ENCODE data around the gene TIMP2.

Gene TIMP2

GRCh38 chr17:78962345-78962983, 37.3 kb upstream of the TIMP2 start:
- Histone ChIP-seq H3K36me3 (ENCODE audit: insufficient read depth, insufficient read length, low read length) (no peaks in the 10 kb centered on the region), H3K4me1 (ENCODE audit: insufficient read depth, insufficient read length) (peaks cover 18% of the 10 kb centered on the region), H3K27me3 (ENCODE audit: insufficient read depth, insufficient read length) (no peaks in the 10 kb centered on the region), H3K9me3 (ENCODE audit: insufficient read depth, low read length) (no peaks in the 10 kb centered on the region), H3K9ac (ENCODE audit: insufficient read length, low read depth) (no peak overlapping the region), H3K4me3 (ENCODE audit: insufficient read length, low read depth) (no peak overlapping the region)
- DNase-seq (ENCODE audit: low read depth, low spot score): no peak
- TF ChIP-seq ZNF274 (IDR thresholded peaks at IDR 0.05; ENCODE audit: low read depth, low read length) (no peak), SUZ12 (IDR thresholded peaks at IDR 0.05; ENCODE audit: extremely low read depth, insufficient read depth, insufficient read length) (no peak), YY1 (IDR thresholded peaks at IDR 0.05; ENCODE audit: insufficient read depth, insufficient read length) (no peak)

- Histone ChIP-seq H3K4me1 (ENCODE audit: insufficient read depth, insufficient read length) (peaks cover 19% of the 10 kb centered on the region), H3K9ac (ENCODE audit: insufficient read length, low read depth) (no peak overlapping the region), H3K4me3 (ENCODE audit: insufficient read length, low read depth) (no peak overlapping the region), H3K27me3 (ENCODE audit: insufficient read depth, insufficient read length) (no peaks in the 10 kb centered on the region), H3K36me3 (ENCODE audit: insufficient read depth, insufficient read length, low read length) (no peaks in the 10 kb centered on the region), H3K9me3 (ENCODE audit: insufficient read depth, low read length) (no peaks in the 10 kb centered on the region)
- TF ChIP-seq YY1 (IDR thresholded peaks at IDR 0.05; ENCODE audit: insufficient read depth, insufficient read length) (no peak), ZNF274 (IDR thresholded peaks at IDR 0.05; ENCODE audit: low read depth, low read length) (no peak), SUZ12 (IDR thresholded peaks at IDR 0.05; ENCODE audit: extremely low read depth, insufficient read depth, insufficient read length) (no peak)
- no peak for DNase-seq (ENCODE audit: low read depth, low spot score)
These were observed 36.4 kb upstream of the TIMP2 start for GRCh38 chr17:78961571-78961970.

GRCh38 chr17:78960928-78961327, 35.7 kb upstream of the TIMP2 start:
- Histone ChIP-seq H3K27me3 (ENCODE audit: insufficient read depth, insufficient read length) (no peaks in the 10 kb centered on the region), H3K36me3 (ENCODE audit: insufficient read depth, insufficient read length, low read length) (no peaks in the 10 kb centered on the region), H3K4me1 (ENCODE audit: insufficient read depth, insufficient read length) (peaks cover 21% of the 10 kb centered on the region), H3K9ac (ENCODE audit: insufficient read length, low read depth) (peak overlapping the region; percentile 66), H3K4me3 (ENCODE audit: insufficient read length, low read depth) (no peak overlapping the region), H3K9me3 (ENCODE audit: insufficient read depth, low read length) (no peaks in the 10 kb centered on the region)
- DNase-seq (ENCODE audit: low read depth, low spot score): no peak
- TF ChIP-seq SUZ12 (IDR thresholded peaks at IDR 0.05; ENCODE audit: extremely low read depth, insufficient read depth, insufficient read length): no peak
- TF ChIP-seq ZNF274 (IDR thresholded peaks at IDR 0.05; ENCODE audit: low read depth, low read length): no peak
- no peak for TF ChIP-seq YY1 (IDR thresholded peaks at IDR 0.05; ENCODE audit: insufficient read depth, insufficient read length)

GRCh38 chr17:78959803-78960202, 34.6 kb upstream of the TIMP2 start:
- H3K27me3 ChIP-seq (ENCODE audit: insufficient read depth, insufficient read length): peaks cover 2% of the 10 kb centered on the region
- H3K9me3 ChIP-seq (ENCODE audit: insufficient read depth, low read length): no peaks in the 10 kb centered on the region
- no peak overlapping the region for H3K9ac ChIP-seq (ENCODE audit: insufficient read length, low read depth)
- peaks cover 22% of the 10 kb centered on the region for H3K4me1 ChIP-seq (ENCODE audit: insufficient read depth, insufficient read length)
- no peak overlapping the region for H3K4me3 ChIP-seq (ENCODE audit: insufficient read length, low read depth)
- H3K36me3 ChIP-seq (ENCODE audit: insufficient read depth, insufficient read length, low read length): no peaks in the 10 kb centered on the region
- no peak for TF ChIP-seq YY1 (IDR thresholded peaks at IDR 0.05; ENCODE audit: insufficient read depth, insufficient read length)
- no peak for TF ChIP-seq ZNF274 (IDR thresholded peaks at IDR 0.05; ENCODE audit: low read depth, low read length)
- no peak for TF ChIP-seq SUZ12 (IDR thresholded peaks at IDR 0.05; ENCODE audit: extremely low read depth, insufficient read depth, insufficient read length)
- no peak for DNase-seq (ENCODE audit: low read depth, low spot score)

- DNase-seq (ENCODE audit: low read depth, low spot score): no peak
- peaks cover 28% of the 10 kb centered on the region for H3K4me1 ChIP-seq (ENCODE audit: insufficient read depth, insufficient read length)
- H3K4me3 ChIP-seq (ENCODE audit: insufficient read length, low read depth): no peak overlapping the region
- no peaks in the 10 kb centered on the region for H3K36me3 ChIP-seq (ENCODE audit: insufficient read depth, insufficient read length, low read length)
- no peaks in the 10 kb centered on the region for H3K9me3 ChIP-seq (ENCODE audit: insufficient read depth, low read length)
- TF ChIP-seq ZNF274 (IDR thresholded peaks at IDR 0.05; ENCODE audit: low read depth, low read length) (no peak), YY1 (IDR thresholded peaks at IDR 0.05; ENCODE audit: insufficient read depth, insufficient read length) (no peak), SUZ12 (IDR thresholded peaks at IDR 0.05; ENCODE audit: extremely low read depth, insufficient read depth, insufficient read length) (no peak)
- H3K9ac ChIP-seq (ENCODE audit: insufficient read length, low read depth): no peak overlapping the region
- H3K27me3 ChIP-seq (ENCODE audit: insufficient read depth, insufficient read length): peaks cover 2% of the 10 kb centered on the region
These were observed 33.5 kb upstream of the TIMP2 start for GRCh38 chr17:78958641-78959127.

GRCh38 chr17:78957128-78957527, 31.9 kb upstream of the TIMP2 start:
- no peaks in the 10 kb centered on the region for H3K36me3 ChIP-seq (ENCODE audit: insufficient read depth, insufficient read length, low read length)
- H3K4me3 ChIP-seq (ENCODE audit: insufficient read length, low read depth): no peak overlapping the region
- TF ChIP-seq ZNF274 (IDR thresholded peaks at IDR 0.05; ENCODE audit: low read depth, low read length): no peak
- no peak for TF ChIP-seq YY1 (IDR thresholded peaks at IDR 0.05; ENCODE audit: insufficient read depth, insufficient read length)
- no peak for TF ChIP-seq SUZ12 (IDR thresholded peaks at IDR 0.05; ENCODE audit: extremely low read depth, insufficient read depth, insufficient read length)
- H3K9me3 ChIP-seq (ENCODE audit: insufficient read depth, low read length): no peaks in the 10 kb centered on the region
- peaks cover 2% of the 10 kb centered on the region for H3K27me3 ChIP-seq (ENCODE audit: insufficient read depth, insufficient read length)
- no peak overlapping the region for H3K9ac ChIP-seq (ENCODE audit: insufficient read length, low read depth)
- peaks cover 22% of the 10 kb centered on the region for H3K4me1 ChIP-seq (ENCODE audit: insufficient read depth, insufficient read length)
- DNase-seq (ENCODE audit: low read depth, low spot score): no peak

- no peak overlapping the region for H3K4me3 ChIP-seq (ENCODE audit: insufficient read length, low read depth)
- no peak for DNase-seq (ENCODE audit: low read depth, low spot score)
- H3K36me3 ChIP-seq (ENCODE audit: insufficient read depth, insufficient read length, low read length): no peaks in the 10 kb centered on the region
- TF ChIP-seq ZNF274 (IDR thresholded peaks at IDR 0.05; ENCODE audit: low read depth, low read length): no peak
- H3K27me3 ChIP-seq (ENCODE audit: insufficient read depth, insufficient read length): peaks cover 2% of the 10 kb centered on the region
- H3K9me3 ChIP-seq (ENCODE audit: insufficient read depth, low read length): peaks cover 4% of the 10 kb centered on the region; the same call in 1 of the 2 replicates
- peaks cover 22% of the 10 kb centered on the region for H3K4me1 ChIP-seq (ENCODE audit: insufficient read depth, insufficient read length)
- no peak overlapping the region for H3K9ac ChIP-seq (ENCODE audit: insufficient read length, low read depth)
These were observed 31.1 kb upstream of the TIMP2 start for GRCh38 chr17:78956254-78956653.

Data from NT2/D1 (cell line).